GM19438 (cell line): ENCODE data around the gene ZFPM1.

Experiments
- ATAC-seq: cut with Tn5 transposase; IDR thresholded peaks from one replicate; pipeline ENCODE4 v1.9.1; 2021; ENCODE audit warnings: low read depth; ENCODE audit not compliant: unreplicated experiment

Gene ZFPM1

GRCh38 chr16:88432753-88433152, 20.3 kb upstream of the ZFPM1 start:
- ATAC-seq: no peak

- no peak for ATAC-seq
Measured at GRCh38 chr16:88433632-88434352, 19.3 kb upstream of the ZFPM1 start.

- no peak for ATAC-seq
Measured at GRCh38 chr16:88434353-88434690, 18.8 kb upstream of the ZFPM1 start.

GRCh38 chr16:88434746-88435145, 18.3 kb upstream of the ZFPM1 start:
- no peak for ATAC-seq

- no peak for ATAC-seq
Measured at GRCh38 chr16:88435437-88436355, 17.4 kb upstream of the ZFPM1 start.

GRCh38 chr16:88436796-88437195, 16.3 kb upstream of the ZFPM1 start:
- no peak for ATAC-seq

GRCh38 chr16:88437367-88437964, 15.6 kb upstream of the ZFPM1 start:
- no peak for ATAC-seq

- no peak for ATAC-seq
Measured at GRCh38 chr16:88438084-88438870, 14.8 kb upstream of the ZFPM1 start.

GRCh38 chr16:88439016-88439415, 14.1 kb upstream of the ZFPM1 start:
- ATAC-seq: no peak

- ATAC-seq: no peak
Measured at GRCh38 chr16:88439706-88440105, 13.4 kb upstream of the ZFPM1 start.

GRCh38 chr16:88440111-88440510, 13.0 kb upstream of the ZFPM1 start:
- ATAC-seq: no peak

- ATAC-seq: no peak
Measured at GRCh38 chr16:88440686-88441405, 12.2 kb upstream of the ZFPM1 start.

GRCh38 chr16:88441460-88441859, 11.6 kb upstream of the ZFPM1 start:
- ATAC-seq: no peak

GRCh38 chr16:88442383-88442726, 10.7 kb upstream of the ZFPM1 start:
- no peak for ATAC-seq

- ATAC-seq: no peak
Measured at GRCh38 chr16:88442727-88443576, 10.1 kb upstream of the ZFPM1 start.

- ATAC-seq: no peak
Measured at GRCh38 chr16:88444826-88445582, 8.1 kb upstream of the ZFPM1 start.

GRCh38 chr16:88445583-88445960, 7.5 kb upstream of the ZFPM1 start:
- ATAC-seq: no peak

GRCh38 chr16:88446061-88446460, 7.0 kb upstream of the ZFPM1 start:
- ATAC-seq: no peak

- ATAC-seq: no peak
Measured at GRCh38 chr16:88446736-88447135, 6.3 kb upstream of the ZFPM1 start.
